Parathyroid adenoma (tissue), 2 donors: Measurements from ENCODE around the gene MGMT.

Source experiments
- H2AFZ ChIP-seq: fragments of 300-600 bp; sonication (generic); one replicate; pipeline ENCODE4 v1.7.0; 2017; ENCODE audit warnings: antibody characterized with exemption, mild to moderate bottlenecking
- H3K27ac ChIP-seq: fragments of 300-600 bp; sonication (generic); one replicate; pipeline ENCODE4 v1.7.0; 2017
- H3K27me3 ChIP-seq: fragments of 300-600 bp; sonication (generic); one replicate; pipeline ENCODE4 v1.7.0; 2017; ENCODE audit warnings: low read length; ENCODE audit not compliant: control insufficient read depth, insufficient read depth
- H3K36me3 ChIP-seq: fragments of 300-600 bp; sonication (generic); one replicate; pipeline ENCODE4 v1.7.0; 2017; ENCODE audit warnings: low read length; ENCODE audit not compliant: control insufficient read depth, insufficient read depth
- H3K4me1 ChIP-seq: fragments of 300-600 bp; sonication (generic); one replicate; pipeline ENCODE4 v1.7.0; 2017; ENCODE audit warnings: control low read depth
- H3K4me2 ChIP-seq: fragments of 300-600 bp; sonication (generic); one replicate; pipeline ENCODE4 v1.7.0; 2017; ENCODE audit warnings: low read length
- H3K4me3 ChIP-seq: fragments of 300-600 bp; sonication (generic); one replicate; pipeline ENCODE4 v1.7.0; 2017; ENCODE audit warnings: low read depth, low read length
- H3K79me2 ChIP-seq: fragments of 300-600 bp; sonication (generic); one replicate; pipeline ENCODE4 v1.7.0; 2017; ENCODE audit warnings: control low read depth
- H3K9ac ChIP-seq: fragments of 300-600 bp; sonication (generic); one replicate; pipeline ENCODE4 v1.7.0; 2017; ENCODE audit warnings: mild to moderate bottlenecking
- H3K9me3 ChIP-seq: fragments of 300-600 bp; sonication (generic); one replicate; pipeline ENCODE4 v1.7.0; 2017; ENCODE audit warnings: low read length; ENCODE audit not compliant: control insufficient read depth
- TF ChIP-seq, protein P1 (sequence below): fragments of 300-600 bp; sonication (generic); IDR thresholded peaks from one replicate; pipeline ENCODE4 v1.7.0; 2017; ENCODE audit warnings: antibody characterized with exemption, mild to moderate bottlenecking
- donor health status: primary hyperparathyroidism.

The MGMT gene

GRCh38 chr10:129745186-129745750, 278.2 kb downstream of the MGMT start:
- Histone ChIP-seq H3K27me3 (no peaks in the 10 kb centered on the region), H3K27ac (no peak overlapping the region), H3K79me2 (no peaks in the 10 kb centered on the region), H3K4me2 (no peak overlapping the region), H3K4me3 (no peak overlapping the region), H3K9me3 (no peaks in the 10 kb centered on the region), H3K4me1 (no peaks in the 10 kb centered on the region), H2AFZ (no peak overlapping the region), H3K36me3 (no peaks in the 10 kb centered on the region), H3K9ac (no peak overlapping the region)
- TF ChIP-seq, protein P1, sequence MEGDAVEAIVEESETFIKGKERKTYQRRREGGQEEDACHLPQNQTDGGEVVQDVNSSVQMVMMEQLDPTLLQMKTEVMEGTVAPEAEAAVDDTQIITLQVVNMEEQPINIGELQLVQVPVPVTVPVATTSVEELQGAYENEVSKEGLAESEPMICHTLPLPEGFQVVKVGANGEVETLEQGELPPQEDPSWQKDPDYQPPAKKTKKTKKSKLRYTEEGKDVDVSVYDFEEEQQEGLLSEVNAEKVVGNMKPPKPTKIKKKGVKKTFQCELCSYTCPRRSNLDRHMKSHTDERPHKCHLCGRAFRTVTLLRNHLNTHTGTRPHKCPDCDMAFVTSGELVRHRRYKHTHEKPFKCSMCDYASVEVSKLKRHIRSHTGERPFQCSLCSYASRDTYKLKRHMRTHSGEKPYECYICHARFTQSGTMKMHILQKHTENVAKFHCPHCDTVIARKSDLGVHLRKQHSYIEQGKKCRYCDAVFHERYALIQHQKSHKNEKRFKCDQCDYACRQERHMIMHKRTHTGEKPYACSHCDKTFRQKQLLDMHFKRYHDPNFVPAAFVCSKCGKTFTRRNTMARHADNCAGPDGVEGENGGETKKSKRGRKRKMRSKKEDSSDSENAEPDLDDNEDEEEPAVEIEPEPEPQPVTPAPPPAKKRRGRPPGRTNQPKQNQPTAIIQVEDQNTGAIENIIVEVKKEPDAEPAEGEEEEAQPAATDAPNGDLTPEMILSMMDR: no peak

DNA sequence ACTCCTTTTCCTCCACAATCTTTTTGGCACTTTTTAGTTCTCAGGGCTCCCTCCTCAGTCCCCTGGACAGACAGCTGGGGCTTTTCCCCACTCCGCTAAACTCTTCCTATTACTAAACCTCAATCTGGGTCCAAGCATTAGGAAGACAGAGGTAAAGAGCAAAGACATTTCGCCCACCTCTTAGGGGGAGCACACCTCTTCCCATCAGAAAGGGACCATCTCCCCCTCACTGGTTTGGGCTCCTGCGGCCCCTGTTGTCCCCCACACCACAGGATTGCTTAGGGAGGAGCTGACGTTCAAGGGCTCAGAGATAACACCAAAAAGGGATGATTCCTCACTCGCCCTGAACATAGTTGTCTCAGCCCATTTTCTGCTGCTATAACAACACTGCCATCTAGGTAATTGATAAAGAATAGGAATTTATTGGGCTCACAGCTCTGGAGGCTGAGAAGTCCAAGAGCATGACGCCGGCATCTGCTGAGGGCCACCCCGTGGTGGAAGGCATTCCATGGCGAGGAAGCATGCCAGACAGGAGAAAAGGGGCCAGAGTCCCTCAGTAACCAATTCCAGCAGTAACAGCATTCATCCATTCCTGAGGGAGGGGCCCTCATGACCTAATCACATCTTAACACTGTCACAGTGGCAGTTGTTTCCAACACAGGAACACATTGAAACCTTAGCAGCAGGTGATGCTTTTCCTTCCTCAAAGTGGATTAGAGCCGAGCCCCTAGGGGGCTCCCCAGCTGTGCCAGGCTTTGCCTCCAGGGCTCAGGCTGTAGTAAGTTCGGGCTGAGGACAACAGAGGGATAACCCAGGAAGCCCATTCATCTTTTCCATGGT, 287.4 kb downstream of the MGMT start:
- no peak overlapping the region for H3K27ac ChIP-seq
- no peak overlapping the region for H3K9ac ChIP-seq
- H3K27me3 ChIP-seq: no peaks in the 10 kb centered on the region
- H2AFZ ChIP-seq: no peak overlapping the region
- TF ChIP-seq, protein P1: no peak
- H3K4me1 ChIP-seq: no peaks in the 10 kb centered on the region
- H3K36me3 ChIP-seq: no peaks in the 10 kb centered on the region
- no peak overlapping the region for H3K4me3 ChIP-seq
- H3K9me3 ChIP-seq: peaks cover 3% of the 10 kb centered on the region
- no peak overlapping the region for H3K4me2 ChIP-seq
- no peaks in the 10 kb centered on the region for H3K79me2 ChIP-seq

DNA sequence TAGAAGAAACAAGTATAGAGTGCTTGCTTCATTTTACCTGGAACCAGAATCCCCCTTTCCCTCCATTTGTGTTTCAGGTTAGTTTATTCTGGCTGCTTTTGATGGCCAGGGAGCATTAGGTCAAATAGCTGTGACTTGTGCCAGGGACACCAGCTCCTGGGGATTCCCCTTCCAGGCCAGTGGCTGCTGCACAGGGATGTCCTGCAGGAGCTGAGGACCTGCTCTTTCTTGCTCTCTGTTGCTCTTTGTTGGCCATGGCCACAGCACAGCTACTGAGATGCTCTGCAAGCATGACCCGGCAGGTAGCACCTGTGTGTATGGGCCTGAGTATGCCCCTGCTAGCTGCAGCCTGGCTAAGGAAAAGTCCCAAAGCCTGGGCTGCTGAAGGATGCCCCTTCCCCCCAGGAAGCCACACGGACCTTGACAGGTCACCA, 288.1 kb downstream of the MGMT start:
- peaks cover 3% of the 10 kb centered on the region for H3K9me3 ChIP-seq
- H3K27me3 ChIP-seq: no peaks in the 10 kb centered on the region
- no peaks in the 10 kb centered on the region for H3K79me2 ChIP-seq
- no peak overlapping the region for H3K4me2 ChIP-seq
- H3K4me1 ChIP-seq: no peaks in the 10 kb centered on the region
- no peaks in the 10 kb centered on the region for H3K36me3 ChIP-seq
- H3K4me3 ChIP-seq: no peak overlapping the region
- no peak overlapping the region for H3K9ac ChIP-seq
- no peak overlapping the region for H3K27ac ChIP-seq
- TF ChIP-seq, protein P1: no peak
- H2AFZ ChIP-seq: no peak overlapping the region

GRCh38 chr10:129755621-129756020, 288.6 kb downstream of the MGMT start:
- H3K9me3 ChIP-seq: peaks cover 3% of the 10 kb centered on the region
- H3K27ac ChIP-seq: no peak overlapping the region
- H3K4me2 ChIP-seq: no peak overlapping the region
- no peak overlapping the region for H2AFZ ChIP-seq
- H3K79me2 ChIP-seq: no peaks in the 10 kb centered on the region
- TF ChIP-seq, protein P1: no peak
- no peak overlapping the region for H3K4me3 ChIP-seq
- no peaks in the 10 kb centered on the region for H3K4me1 ChIP-seq
- no peaks in the 10 kb centered on the region for H3K27me3 ChIP-seq
- H3K9ac ChIP-seq: no peak overlapping the region
- no peaks in the 10 kb centered on the region for H3K36me3 ChIP-seq
